Natural killer cell treated with Interleukin-12 subunit alpha and Interleukin-12 subunit beta and Interleukin-15 and Interleukin-18, amount 100 ng/mL, for 72 hours (primary cell): ENCODE data around the gene SRPK2. TPM values are rescaled to one million over a fixed set of nuclear protein-coding genes. Genes with fewer than 3 reads are reported as not detected.

Experiments used
- ATAC-seq, 2 donors: fragments of 150-1000 bp; cut with Tn5 transposase in 1 of 2; sonication (Bioruptor Pico), chemical (Tn5 transposase) in 1 of 2; 2 replicates each; pipeline ENCODE4 v1.10.0; 2021
- DNase-seq: peaks from one replicate; pipeline ENCODE4 v3.0.0; 2022; ENCODE audit warnings: low spot score
- H3K27ac Mint-ChIP-seq, 2 donors: 1 replicate in 1 of 2; 2 replicates in 1 of 2; pipeline ENCODE4 v1.8.0; 2022; ENCODE audit warnings: mixed read lengths in 2 of 2, mild to moderate bottlenecking in 1 of 2, moderate library complexity in 1 of 2
- H3K27me3 Mint-ChIP-seq, 2 donors: 1 replicate in 1 of 2; 2 replicates in 1 of 2; pipeline ENCODE4 v1.8.0; 2022; ENCODE audit warnings: mixed read lengths in 2 of 2
- H3K36me3 Mint-ChIP-seq: one replicate; pipeline ENCODE4 v1.8.0; 2022; ENCODE audit warnings: mixed read lengths
- H3K4me1 Mint-ChIP-seq, 2 donors: 1 replicate in 1 of 2; 2 replicates in 1 of 2; pipeline ENCODE4 v1.8.0; 2022; ENCODE audit warnings: low read depth in 2 of 2, mixed read lengths in 2 of 2, mild to moderate bottlenecking in 1 of 2
- H3K4me3 Mint-ChIP-seq: one replicate; pipeline ENCODE4 v1.8.0; 2022; ENCODE audit warnings: mixed read lengths
- H3K9me3 Mint-ChIP-seq: 2 replicates; pipeline ENCODE4 v1.8.0; 2022; ENCODE audit warnings: mixed read lengths
- total RNA-seq, 2 donors: library from RNA; stranded (reverse); gene quantifications; one replicate each; pipeline ENCODE4 v1.2.3, GENCODE V29; 2022

The SRPK2 gene
- total RNA-seq, 2 donors from 2014 or later = 39.1 to 47.3 TPM

DNA sequence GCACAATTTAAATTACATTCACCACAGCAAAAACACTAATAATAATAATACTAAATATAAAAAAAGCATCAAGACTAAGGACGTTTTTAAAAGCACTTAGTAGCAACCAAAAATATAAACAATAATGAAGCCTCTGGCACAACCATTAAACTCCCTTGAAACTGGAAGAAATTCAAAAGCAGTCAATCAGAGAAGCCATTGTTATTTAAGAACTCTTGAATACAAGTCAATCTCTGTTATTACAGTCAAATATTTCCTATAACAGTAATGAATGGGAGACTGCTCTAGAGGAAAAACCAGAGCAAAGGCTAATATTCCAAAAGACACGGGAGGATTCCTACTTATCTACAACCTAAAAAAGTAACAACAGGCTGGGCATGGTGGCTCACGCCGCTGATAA lies 210.5 kb downstream of the SRPK2 start:
- Mint-ChIP-seq H3K27ac (no peak overlapping the region), H3K4me3 (no peak overlapping the region), H3K4me1 (peaks cover 30% of the 10 kb centered on the region in 2 donors), H3K9me3 (no peaks in the 10 kb centered on the region), H3K27me3 (no peaks in the 10 kb centered on the region), H3K36me3 (peaks cover 5% of the 10 kb centered on the region)
- ATAC-seq = no peak
- no peak for DNase-seq

DNA sequence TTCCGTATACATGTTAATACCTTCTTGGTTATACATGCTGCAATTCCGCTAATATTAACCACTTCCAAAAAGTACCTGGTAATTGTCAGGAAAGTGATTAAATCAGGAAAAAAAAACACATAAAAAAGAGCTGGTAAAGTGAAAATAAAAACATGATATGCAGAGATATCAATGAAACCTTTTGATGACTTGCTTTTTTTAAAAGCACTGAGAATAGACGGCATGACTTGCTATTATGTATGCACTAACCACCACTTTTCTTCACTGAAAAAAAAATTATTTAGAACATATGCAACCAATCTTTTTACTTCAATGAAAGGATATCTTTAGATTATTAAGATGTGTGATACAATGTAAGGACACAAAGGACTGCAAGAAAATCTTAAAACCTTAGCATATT lies 211.7 kb downstream of the SRPK2 start:
- peaks cover 5% of the 10 kb centered on the region for H3K36me3 Mint-ChIP-seq
- peak overlapping the region in 1 of 2 donors; percentile 41 for H3K27ac Mint-ChIP-seq
- no peak for ATAC-seq
- no peak for DNase-seq
- no peaks in the 10 kb centered on the region for H3K27me3 Mint-ChIP-seq
- no peak overlapping the region for H3K4me3 Mint-ChIP-seq
- H3K9me3 Mint-ChIP-seq = no peaks in the 10 kb centered on the region
- H3K4me1 Mint-ChIP-seq = peaks cover 29 to 31% of the 10 kb centered on the region in 2 donors

GRCh38 chr7:105173586-105173985 lies 215.1 kb downstream of the SRPK2 start:
- no peaks in the 10 kb centered on the region for H3K27me3 Mint-ChIP-seq
- no peak overlapping the region for H3K27ac Mint-ChIP-seq
- H3K36me3 Mint-ChIP-seq = no peaks in the 10 kb centered on the region
- no peaks in the 10 kb centered on the region for H3K9me3 Mint-ChIP-seq
- peaks cover 18 to 22% of the 10 kb centered on the region in 2 donors for H3K4me1 Mint-ChIP-seq
- no peak overlapping the region for H3K4me3 Mint-ChIP-seq
- DNase-seq (no peak), ATAC-seq (no peak)

DNA sequence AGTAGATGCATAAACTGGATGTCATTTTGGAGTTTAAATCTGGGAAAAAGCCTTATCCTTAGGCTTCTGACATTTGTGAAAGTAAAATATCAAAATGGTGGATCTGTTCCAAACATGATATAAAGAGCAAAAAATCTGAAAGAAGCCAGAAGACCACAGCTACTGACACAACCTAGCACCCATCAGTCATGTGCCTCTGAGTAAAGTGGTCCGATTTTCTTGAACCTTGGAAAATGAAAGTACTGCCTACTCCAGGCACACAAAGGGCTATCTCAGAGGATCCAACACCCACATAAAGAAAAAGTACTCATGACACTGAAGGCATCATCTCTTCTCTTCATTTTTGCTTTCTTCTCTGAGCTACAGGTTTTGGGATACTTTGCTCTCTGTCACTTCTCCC lies 224.0 kb downstream of the SRPK2 start:
- H3K4me1 Mint-ChIP-seq = peaks cover 0 to 9% of the 10 kb centered on the region in 2 donors
- ATAC-seq = no peak
- DNase-seq = no peak
- H3K36me3 Mint-ChIP-seq = peaks cover 18% of the 10 kb centered on the region
- no peaks in the 10 kb centered on the region for H3K9me3 Mint-ChIP-seq
- H3K4me3 Mint-ChIP-seq = no peak overlapping the region
- no peak overlapping the region for H3K27ac Mint-ChIP-seq
- H3K27me3 Mint-ChIP-seq = no peaks in the 10 kb centered on the region

GRCh38 chr7:105163718-105164117 lies 225.0 kb downstream of the SRPK2 start:
- H3K27ac Mint-ChIP-seq = no peak overlapping the region
- no peak overlapping the region for H3K4me3 Mint-ChIP-seq
- peaks cover 18% of the 10 kb centered on the region for H3K36me3 Mint-ChIP-seq
- no peaks in the 10 kb centered on the region for H3K27me3 Mint-ChIP-seq
- no peak for ATAC-seq
- H3K9me3 Mint-ChIP-seq = no peaks in the 10 kb centered on the region
- H3K4me1 Mint-ChIP-seq = peaks cover 0 to 6% of the 10 kb centered on the region in 2 donors
- DNase-seq = no peak

DNA sequence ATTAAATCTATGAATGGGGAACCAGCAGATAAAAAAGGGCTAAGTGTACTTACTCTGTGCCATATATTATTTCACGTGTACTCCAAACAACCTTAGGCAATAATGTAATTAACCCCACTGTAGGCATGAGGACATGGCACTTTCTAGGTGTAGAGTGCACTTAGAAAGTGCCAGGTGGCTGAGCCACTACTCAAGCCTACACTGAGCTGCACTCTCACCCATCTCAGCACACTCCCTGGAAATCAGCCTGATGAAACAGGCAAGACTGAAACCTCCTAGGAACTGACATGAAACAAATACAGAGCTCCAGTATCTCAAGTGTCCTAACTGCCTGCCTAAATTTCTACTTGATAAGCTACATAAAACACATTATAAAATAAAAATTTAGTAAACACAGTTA lies 227.4 kb downstream of the SRPK2 start:
- peaks cover 18% of the 10 kb centered on the region for H3K36me3 Mint-ChIP-seq
- H3K4me1 Mint-ChIP-seq = peaks cover 10 to 17% of the 10 kb centered on the region in 2 donors
- no peak overlapping the region for H3K27ac Mint-ChIP-seq
- no peaks in the 10 kb centered on the region for H3K27me3 Mint-ChIP-seq
- H3K4me3 Mint-ChIP-seq = no peak overlapping the region
- H3K9me3 Mint-ChIP-seq = no peaks in the 10 kb centered on the region
- ATAC-seq (no peak), DNase-seq (no peak)

- no peak for DNase-seq
- Mint-ChIP-seq H3K36me3 (no peaks in the 10 kb centered on the region), H3K4me3 (no peak overlapping the region), H3K9me3 (no peaks in the 10 kb centered on the region), H3K27ac (peak overlapping the region in 1 of 2 donors; percentile 27), H3K4me1 (peaks cover 10 to 20% of the 10 kb centered on the region in 2 donors), H3K27me3 (no peaks in the 10 kb centered on the region)
- no peak for ATAC-seq
These were observed 231.4 kb downstream of the SRPK2 start for GRCh38 chr7:105157278-105157677.

DNA sequence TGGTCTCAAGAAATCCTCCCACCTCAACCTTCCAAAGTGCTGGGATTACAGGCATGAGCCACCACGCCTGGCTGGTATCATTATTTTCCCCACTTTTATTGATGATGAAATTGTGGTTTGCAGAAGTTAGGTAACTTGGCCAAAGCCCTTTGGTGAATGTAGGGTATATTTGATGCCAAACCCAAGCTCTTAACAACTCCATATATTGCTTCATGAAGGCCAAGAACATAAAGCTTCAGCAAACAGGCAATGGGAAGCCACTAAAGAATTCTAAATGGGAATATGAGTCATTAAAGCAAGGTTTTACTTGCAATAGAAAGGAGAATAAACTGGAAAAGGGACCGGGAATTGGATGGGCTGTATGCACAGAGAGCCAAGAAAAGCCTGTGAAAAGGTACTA lies 232.0 kb downstream of the SRPK2 start:
- H3K27me3 Mint-ChIP-seq = no peaks in the 10 kb centered on the region
- no peaks in the 10 kb centered on the region for H3K9me3 Mint-ChIP-seq
- no peak overlapping the region for H3K4me3 Mint-ChIP-seq
- ATAC-seq (no peak), DNase-seq (no peak)
- no peak overlapping the region for H3K27ac Mint-ChIP-seq
- no peaks in the 10 kb centered on the region for H3K36me3 Mint-ChIP-seq
- H3K4me1 Mint-ChIP-seq = peaks cover 10 to 20% of the 10 kb centered on the region in 2 donors

- no peak for DNase-seq
- H3K9me3 Mint-ChIP-seq = no peaks in the 10 kb centered on the region
- no peak for ATAC-seq
- no peaks in the 10 kb centered on the region for H3K36me3 Mint-ChIP-seq
- H3K27me3 Mint-ChIP-seq = no peaks in the 10 kb centered on the region
- H3K4me1 Mint-ChIP-seq = peaks cover 20 to 34% of the 10 kb centered on the region in 2 donors
- H3K4me3 Mint-ChIP-seq = no peak overlapping the region
- H3K27ac Mint-ChIP-seq = no peak overlapping the region
These were observed 234.6 kb downstream of the SRPK2 start for GRCh38 chr7:105154084-105154483.

- H3K4me3 Mint-ChIP-seq = no peak overlapping the region
- H3K9me3 Mint-ChIP-seq = no peaks in the 10 kb centered on the region
- no peak overlapping the region for H3K27ac Mint-ChIP-seq
- no peak for DNase-seq
- no peaks in the 10 kb centered on the region for H3K27me3 Mint-ChIP-seq
- ATAC-seq = no peak
- H3K36me3 Mint-ChIP-seq = no peaks in the 10 kb centered on the region
- H3K4me1 Mint-ChIP-seq = peaks cover 20 to 34% of the 10 kb centered on the region in 2 donors
These were observed 235.2 kb downstream of the SRPK2 start for GRCh38 chr7:105153531-105153930.

DNA sequence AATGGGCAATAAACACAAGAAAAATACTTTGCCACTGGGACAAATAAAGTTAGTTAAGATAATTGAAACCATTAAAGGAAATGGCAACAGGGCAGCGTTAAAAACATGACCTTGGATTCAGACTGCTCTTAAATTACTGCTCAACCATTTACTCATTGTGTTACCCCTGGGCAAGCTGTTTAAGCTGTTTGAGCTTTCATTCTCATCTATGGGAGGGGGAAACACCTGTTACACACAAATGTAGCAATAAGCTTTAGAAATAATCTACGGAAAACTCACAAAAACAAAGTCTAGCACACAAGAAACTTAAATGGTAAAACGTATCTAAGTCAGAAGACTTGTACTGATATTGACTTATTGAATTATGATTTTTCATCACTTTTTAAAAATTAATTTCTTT lies 237.6 kb downstream of the SRPK2 start:
- Mint-ChIP-seq H3K4me3 (no peak overlapping the region), H3K4me1 (peaks cover 10 to 23% of the 10 kb centered on the region in 2 donors), H3K9me3 (no peaks in the 10 kb centered on the region), H3K27me3 (no peaks in the 10 kb centered on the region), H3K36me3 (no peaks in the 10 kb centered on the region), H3K27ac (no peak overlapping the region)
- DNase-seq (no peak), ATAC-seq (no peak)

DNA sequence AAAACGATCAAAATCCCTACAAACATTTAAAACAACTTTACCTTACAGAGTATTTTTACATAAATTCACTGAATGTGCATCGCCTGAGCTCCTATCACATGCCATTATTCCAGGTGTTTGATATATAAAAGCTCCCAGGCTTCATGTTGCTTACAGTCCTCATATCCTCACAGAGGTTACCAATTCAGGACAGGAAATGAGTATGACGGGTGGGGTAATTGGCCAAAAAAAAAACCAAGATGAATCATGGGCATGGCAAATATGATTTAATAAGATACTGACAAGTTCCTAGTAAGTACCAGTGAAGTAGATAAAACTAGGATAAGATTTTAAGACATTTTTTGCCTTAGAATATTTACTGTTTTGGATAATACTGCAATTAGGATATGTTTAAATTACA lies 238.9 kb downstream of the SRPK2 start:
- Mint-ChIP-seq H3K4me3 (no peak overlapping the region), H3K27ac (peak overlapping the region; percentile 29 to 49), H3K27me3 (no peaks in the 10 kb centered on the region), H3K4me1 (peaks cover 10 to 18% of the 10 kb centered on the region in 2 donors), H3K9me3 (no peaks in the 10 kb centered on the region), H3K36me3 (no peaks in the 10 kb centered on the region)
- ATAC-seq (peak in 1 of 2 donors; percentile 58), DNase-seq (no peak)

GRCh38 chr7:105141068-105141467 lies 247.7 kb downstream of the SRPK2 start:
- Mint-ChIP-seq H3K27me3 (no peaks in the 10 kb centered on the region), H3K4me3 (no peak overlapping the region), H3K27ac (no peak overlapping the region), H3K9me3 (no peaks in the 10 kb centered on the region), H3K4me1 (peaks cover 16 to 17% of the 10 kb centered on the region in 2 donors), H3K36me3 (peaks cover 19% of the 10 kb centered on the region)
- ATAC-seq (no peak), DNase-seq (no peak)

DNA sequence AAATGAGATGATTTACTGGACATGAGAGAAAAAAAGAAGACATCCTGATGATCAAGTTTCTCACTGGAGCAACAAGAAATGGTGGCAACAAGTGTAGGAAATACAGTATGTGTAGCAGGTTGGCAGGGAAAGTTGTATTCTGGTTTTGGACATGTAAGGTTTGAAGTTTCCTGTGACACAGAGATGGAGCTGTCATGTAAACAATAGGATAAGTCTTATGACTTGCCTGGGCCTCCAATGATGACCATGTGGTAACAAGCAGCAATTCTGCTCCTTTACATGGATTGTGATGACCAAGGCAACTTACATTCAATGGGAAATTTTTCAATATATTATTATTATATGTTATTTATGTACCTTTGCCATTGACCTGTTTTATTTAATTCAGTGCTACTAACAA lies 249.3 kb downstream of the SRPK2 start:
- ATAC-seq = no peak
- Mint-ChIP-seq H3K9me3 (no peaks in the 10 kb centered on the region), H3K4me3 (no peak overlapping the region), H3K27ac (no peak overlapping the region), H3K27me3 (no peaks in the 10 kb centered on the region), H3K36me3 (peaks cover 19% of the 10 kb centered on the region), H3K4me1 (peaks cover 16 to 19% of the 10 kb centered on the region in 2 donors)
- no peak for DNase-seq

GRCh38 chr7:105137898-105138297 lies 250.8 kb downstream of the SRPK2 start:
- Mint-ChIP-seq H3K27me3 (no peaks in the 10 kb centered on the region), H3K36me3 (peaks cover 23% of the 10 kb centered on the region), H3K4me1 (peaks cover 23 to 25% of the 10 kb centered on the region in 2 donors), H3K9me3 (no peaks in the 10 kb centered on the region), H3K4me3 (no peak overlapping the region), H3K27ac (no peak overlapping the region)
- DNase-seq (no peak), ATAC-seq (no peak)
